HG03575 (cell line): Measurements from ENCODE around the gene PIN4.
"Not testable (repeated sequence)": the region's sequence is repeated elsewhere in the genome, so short reads cannot be mapped to it uniquely, and the experiment has no call there.

ENCODE experiments used
- ATAC-seq: cut with Tn5 transposase; IDR thresholded peaks from one replicate; pipeline ENCODE4 v1.9.1; 2021; ENCODE audit not compliant: unreplicated experiment, insufficient number of reproducible peaks, low FRiP score; ENCODE audit errors: extremely low read depth

Gene PIN4

GRCh38 chrX:72181178-72182125 lies at the start of gene PIN4:
TSS of gene PIN4 (plus strand) at chrX:72181757. CDS start at chrX:72181786, 29 bp downstream.
- ATAC-seq, result peak; percentile 87

- no peak for ATAC-seq
Observed at GRCh38 chrX:72132456-72132855, 49.1 kb upstream of the PIN4 start.

- no peak for ATAC-seq
Observed at GRCh38 chrX:72133851-72134546, 47.6 kb upstream of the PIN4 start.

- no peak for ATAC-seq
Observed at GRCh38 chrX:72137846-72138495, 43.6 kb upstream of the PIN4 start.

- no peak for ATAC-seq
Observed at GRCh38 chrX:72139538-72139937, 42.0 kb upstream of the PIN4 start.

GRCh38 chrX:72141372-72142004 lies 40.1 kb upstream of the PIN4 start:
- peak; percentile 58 for ATAC-seq

GRCh38 chrX:72142094-72142793 lies 39.3 kb upstream of the PIN4 start:
- ATAC-seq, result no peak

- ATAC-seq, result no peak
Observed at GRCh38 chrX:72142794-72143608, 38.6 kb upstream of the PIN4 start.

GRCh38 chrX:72143609-72143907 lies 38.0 kb upstream of the PIN4 start:
- no peak for ATAC-seq

- no peak for ATAC-seq
Observed at GRCh38 chrX:72145181-72145580, 36.4 kb upstream of the PIN4 start.

GRCh38 chrX:72146527-72146926 lies 35.0 kb upstream of the PIN4 start:
- no peak for ATAC-seq

GRCh38 chrX:72158773-72159172 lies 22.8 kb upstream of the PIN4 start:
- ATAC-seq, result no peak

GRCh38 chrX:72159769-72160168 lies 21.8 kb upstream of the PIN4 start:
- ATAC-seq, result no peak

- no peak for ATAC-seq
Observed at GRCh38 chrX:72165551-72165950, 16.0 kb upstream of the PIN4 start.

GRCh38 chrX:72169008-72169728 lies 12.4 kb upstream of the PIN4 start:
- no peak for ATAC-seq

- not testable (repeated sequence) for ATAC-seq
Observed at GRCh38 chrX:72176289-72176688, 5.3 kb upstream of the PIN4 start.

- ATAC-seq, result no peak
Observed at GRCh38 chrX:72176981-72177380, 4.6 kb upstream of the PIN4 start.
